IPS-15b (cell line): ENCODE results near the gene LCN1.

Experiments
- H3K27me3 ChIP-seq: one replicate; pipeline ENCODE4 v1.6.1; 2013; ENCODE audit warnings: low read length; ENCODE audit not compliant: control insufficient read depth, insufficient read depth
- H3K36me3 ChIP-seq: one replicate; pipeline ENCODE4 v1.6.1; 2013; ENCODE audit warnings: low read length; ENCODE audit not compliant: control insufficient read depth, insufficient read depth
- H3K4me1 ChIP-seq: one replicate; pipeline ENCODE4 v1.6.1; 2013; ENCODE audit warnings: mild to moderate bottlenecking, low read length; ENCODE audit not compliant: control insufficient read depth, insufficient read depth
- H3K4me3 ChIP-seq: one replicate; pipeline ENCODE4 v1.5.1; 2013; ENCODE audit warnings: low read depth, low read length
- H3K9ac ChIP-seq: one replicate; pipeline ENCODE4 v1.6.1; 2013; ENCODE audit warnings: low read depth, mild to moderate bottlenecking, low read length
- H3K9me3 ChIP-seq: one replicate; pipeline ENCODE4 v1.6.1; 2013; ENCODE audit warnings: mild to moderate bottlenecking, low read length; ENCODE audit not compliant: control insufficient read depth, insufficient read depth

The LCN1 gene

DNA sequence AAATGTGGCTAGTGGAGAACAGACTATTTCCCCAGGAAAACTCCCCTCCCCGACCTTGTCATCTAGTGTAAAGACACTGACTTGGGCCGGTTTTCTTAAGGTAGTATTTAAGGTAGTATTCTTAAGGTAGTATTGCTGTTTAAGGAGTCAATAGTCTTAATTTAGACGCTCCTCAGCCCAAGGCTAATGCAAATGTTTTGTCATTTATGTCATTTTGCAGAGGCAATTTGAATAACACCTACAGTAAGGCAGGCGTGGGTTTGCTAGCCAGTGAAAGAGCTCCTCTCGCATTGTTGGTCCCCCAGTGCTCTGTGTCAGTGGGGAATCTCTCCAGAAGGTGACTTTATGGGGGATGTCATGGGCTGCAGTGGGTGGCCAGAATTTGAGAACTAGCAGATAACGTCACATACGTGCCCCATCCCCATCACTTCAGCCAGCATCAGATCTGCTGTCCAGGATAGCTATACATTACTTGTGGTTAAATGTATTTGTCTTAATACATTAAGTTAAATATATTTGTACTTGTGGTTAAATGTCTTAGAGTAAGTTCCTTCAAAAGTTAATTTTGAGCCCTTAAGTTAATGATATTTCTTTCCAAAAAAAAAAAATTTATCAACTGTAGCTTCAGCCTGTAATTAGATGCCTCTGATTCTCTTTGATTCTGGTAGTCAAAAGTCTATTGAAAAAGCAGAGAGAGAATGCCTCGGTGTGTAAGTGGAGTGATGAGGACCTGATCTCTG, 39.1 kb upstream of the LCN1 start:
- H3K9me3 ChIP-seq: no peaks in the 10 kb centered on the region
- no peak overlapping the region for H3K4me3 ChIP-seq
- H3K27me3 ChIP-seq: no peaks in the 10 kb centered on the region
- no peaks in the 10 kb centered on the region for H3K4me1 ChIP-seq
- H3K36me3 ChIP-seq: peaks cover 35% of the 10 kb centered on the region
- no peak overlapping the region for H3K9ac ChIP-seq

DNA sequence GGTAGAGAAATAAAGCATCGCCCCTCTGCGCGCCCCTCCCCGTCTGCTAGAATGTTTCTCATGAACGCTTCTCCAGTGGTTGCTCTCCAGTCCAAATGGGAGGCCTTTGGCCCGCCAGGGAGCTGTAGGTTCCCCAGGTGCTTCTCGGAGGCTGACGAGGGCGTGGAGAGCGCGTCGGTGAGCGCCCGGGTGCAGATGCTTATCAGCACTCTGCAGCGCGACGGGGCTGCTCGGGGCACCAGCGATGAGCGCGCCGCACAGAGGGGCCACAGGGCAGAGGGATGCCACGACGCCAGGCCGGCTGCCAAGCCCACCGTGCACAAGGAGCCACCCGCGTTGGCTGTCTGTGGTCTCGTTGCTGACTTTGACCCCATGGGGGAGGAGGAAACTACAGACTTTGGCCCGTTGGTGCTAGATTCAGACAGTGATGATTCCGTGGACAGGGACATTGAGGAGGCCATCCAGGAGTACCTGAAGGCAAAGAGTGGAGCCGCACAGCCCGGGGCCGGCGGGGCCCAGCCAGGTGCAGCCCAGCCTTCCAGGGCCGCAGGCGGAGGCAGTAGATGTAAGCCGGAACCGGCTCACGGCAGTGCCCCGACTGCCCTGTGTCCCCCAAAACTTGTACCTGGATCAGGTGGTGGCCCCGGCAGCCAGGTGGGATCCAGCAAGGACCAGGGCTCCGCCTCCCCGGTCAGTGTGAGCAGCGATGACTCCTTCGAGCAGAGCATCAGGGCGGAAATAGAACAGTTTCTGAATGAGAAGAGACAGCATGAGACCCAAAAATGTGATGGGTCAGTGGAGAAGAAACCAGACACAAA, 36.6 kb upstream of the LCN1 start:
- Histone ChIP-seq H3K36me3 (peaks cover 49% of the 10 kb centered on the region), H3K4me1 (no peaks in the 10 kb centered on the region), H3K4me3 (no peak overlapping the region), H3K9ac (no peak overlapping the region), H3K27me3 (no peaks in the 10 kb centered on the region), H3K9me3 (no peaks in the 10 kb centered on the region)

DNA sequence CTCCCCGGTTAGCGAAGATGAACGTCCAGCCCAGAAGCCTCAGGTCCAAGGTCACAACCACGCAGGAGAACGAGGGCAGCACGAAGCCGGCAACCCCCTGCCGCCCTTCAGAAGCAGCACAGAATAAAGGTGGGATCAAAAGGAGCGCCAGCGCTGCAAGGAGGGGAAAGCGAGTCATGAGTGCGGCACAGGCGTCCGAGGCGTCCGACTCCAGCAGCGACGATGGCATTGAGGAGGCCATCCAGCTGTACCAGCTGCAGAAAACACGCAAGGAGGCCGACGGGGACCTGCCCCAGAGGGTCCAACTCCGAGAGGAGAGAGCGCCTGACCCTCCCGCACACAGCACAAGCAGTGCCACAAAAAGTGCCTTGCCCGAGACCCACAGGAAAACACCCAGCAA, 35.9 kb upstream of the LCN1 start:
- H3K9ac ChIP-seq: no peak overlapping the region

DNA sequence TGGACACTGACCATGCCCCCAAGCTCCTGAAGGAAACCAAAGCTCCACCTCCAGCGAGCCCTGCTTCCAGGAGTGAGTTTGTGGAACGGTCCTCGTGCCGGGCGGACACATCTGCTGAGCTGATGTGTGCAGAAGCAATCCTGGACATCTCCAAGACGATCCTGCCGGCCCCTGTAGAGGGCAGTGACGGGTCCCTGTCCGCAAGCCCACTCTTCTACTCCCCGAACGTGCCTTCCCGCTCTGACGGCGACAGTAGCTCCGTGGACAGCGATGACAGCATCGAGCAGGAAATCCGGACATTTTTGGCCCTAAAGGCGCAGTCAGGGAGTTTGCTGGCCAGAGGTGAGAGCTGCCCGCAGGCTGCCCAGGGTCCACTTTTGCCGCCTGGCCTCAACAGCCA, 35.4 kb upstream of the LCN1 start:
- Histone ChIP-seq H3K9me3 (no peaks in the 10 kb centered on the region), H3K9ac (no peak overlapping the region), H3K4me1 (no peaks in the 10 kb centered on the region), H3K36me3 (peaks cover 49% of the 10 kb centered on the region), H3K27me3 (no peaks in the 10 kb centered on the region), H3K4me3 (no peak overlapping the region)

More for the DNA sequence above, 35.9 kb upstream of the LCN1 start:
- no peaks in the 10 kb centered on the region for H3K27me3 ChIP-seq
- H3K4me3 ChIP-seq: no peak overlapping the region
- H3K4me1 ChIP-seq: no peaks in the 10 kb centered on the region
- H3K9me3 ChIP-seq: no peaks in the 10 kb centered on the region
- peaks cover 49% of the 10 kb centered on the region for H3K36me3 ChIP-seq

DNA sequence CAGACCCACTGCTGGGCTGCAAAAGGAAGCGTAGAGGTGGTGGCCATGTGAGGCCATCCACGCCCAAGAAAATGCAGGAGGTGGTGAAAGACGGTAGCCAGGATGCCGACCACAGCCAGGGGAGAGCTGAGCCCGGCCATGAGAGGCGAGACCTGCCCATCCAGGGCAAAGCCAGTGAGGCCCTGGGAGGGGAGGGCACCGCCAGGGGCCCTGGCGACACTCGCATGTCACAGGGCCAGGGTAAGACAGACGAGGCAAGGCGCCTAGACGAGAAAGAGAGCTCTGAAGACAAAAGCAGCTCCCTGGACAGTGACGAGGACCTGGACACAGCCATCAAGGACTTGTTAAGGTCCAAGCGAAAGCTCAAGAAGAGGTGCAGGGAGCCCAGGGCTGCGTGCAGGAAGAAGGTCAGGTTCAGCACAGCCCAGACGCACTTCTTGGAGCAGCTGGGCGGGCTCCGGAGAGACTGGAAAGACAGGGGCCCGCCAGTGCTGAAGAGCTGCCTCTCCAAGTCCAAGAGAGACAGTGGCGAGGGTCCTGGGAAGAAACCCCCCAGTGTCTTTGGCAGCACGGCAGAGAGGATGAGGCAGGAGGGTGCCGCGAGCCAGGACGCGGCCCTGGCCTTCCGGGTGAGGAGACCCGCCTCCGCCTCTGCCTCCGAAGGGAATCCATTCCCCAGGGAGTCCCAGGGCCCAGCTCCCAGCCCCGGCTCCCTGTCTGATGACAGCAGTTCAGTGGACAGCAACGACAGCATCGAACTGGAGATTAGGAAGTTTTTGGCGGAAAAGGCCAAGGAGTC, 34.8 kb upstream of the LCN1 start:
- Histone ChIP-seq H3K9ac (no peak overlapping the region), H3K9me3 (no peaks in the 10 kb centered on the region), H3K27me3 (no peaks in the 10 kb centered on the region), H3K4me1 (no peaks in the 10 kb centered on the region), H3K4me3 (no peak overlapping the region), H3K36me3 (peaks cover 49% of the 10 kb centered on the region)

- Histone ChIP-seq H3K36me3 (peaks cover 49% of the 10 kb centered on the region), H3K4me3 (no peak overlapping the region), H3K4me1 (no peaks in the 10 kb centered on the region), H3K27me3 (no peaks in the 10 kb centered on the region), H3K9ac (no peak overlapping the region), H3K9me3 (no peaks in the 10 kb centered on the region)
Observed at GRCh38 chr9:135487281-135488012, 33.8 kb upstream of the LCN1 start.

GRCh38 chr9:135488013-135488330, 33.3 kb upstream of the LCN1 start:
- Histone ChIP-seq H3K36me3 (peaks cover 49% of the 10 kb centered on the region), H3K9me3 (no peaks in the 10 kb centered on the region), H3K27me3 (no peaks in the 10 kb centered on the region), H3K4me3 (no peak overlapping the region), H3K4me1 (no peaks in the 10 kb centered on the region), H3K9ac (no peak overlapping the region)

DNA sequence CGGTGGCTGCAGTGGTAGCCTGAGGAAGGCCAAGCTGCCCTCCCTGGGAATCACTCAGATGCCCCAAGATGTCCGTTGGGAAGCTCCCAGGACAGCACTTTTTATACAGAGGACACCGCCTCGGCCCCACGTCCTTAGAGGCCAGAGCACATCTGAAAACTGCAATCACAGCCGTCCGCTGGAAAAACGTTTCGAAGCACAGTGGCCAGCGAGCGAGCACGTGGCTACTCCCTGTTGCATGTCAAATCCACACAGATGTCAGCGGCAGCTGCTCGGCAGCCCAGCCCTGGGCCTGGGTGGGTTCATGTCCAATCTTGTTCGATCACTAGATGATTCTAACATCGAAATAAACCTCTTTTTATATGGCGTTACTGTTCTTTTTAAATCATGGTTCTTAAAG, 32.7 kb upstream of the LCN1 start:
- Histone ChIP-seq H3K4me1 (no peaks in the 10 kb centered on the region), H3K27me3 (no peaks in the 10 kb centered on the region), H3K9me3 (no peaks in the 10 kb centered on the region), H3K9ac (no peak overlapping the region), H3K4me3 (no peak overlapping the region), H3K36me3 (peaks cover 47% of the 10 kb centered on the region)

DNA sequence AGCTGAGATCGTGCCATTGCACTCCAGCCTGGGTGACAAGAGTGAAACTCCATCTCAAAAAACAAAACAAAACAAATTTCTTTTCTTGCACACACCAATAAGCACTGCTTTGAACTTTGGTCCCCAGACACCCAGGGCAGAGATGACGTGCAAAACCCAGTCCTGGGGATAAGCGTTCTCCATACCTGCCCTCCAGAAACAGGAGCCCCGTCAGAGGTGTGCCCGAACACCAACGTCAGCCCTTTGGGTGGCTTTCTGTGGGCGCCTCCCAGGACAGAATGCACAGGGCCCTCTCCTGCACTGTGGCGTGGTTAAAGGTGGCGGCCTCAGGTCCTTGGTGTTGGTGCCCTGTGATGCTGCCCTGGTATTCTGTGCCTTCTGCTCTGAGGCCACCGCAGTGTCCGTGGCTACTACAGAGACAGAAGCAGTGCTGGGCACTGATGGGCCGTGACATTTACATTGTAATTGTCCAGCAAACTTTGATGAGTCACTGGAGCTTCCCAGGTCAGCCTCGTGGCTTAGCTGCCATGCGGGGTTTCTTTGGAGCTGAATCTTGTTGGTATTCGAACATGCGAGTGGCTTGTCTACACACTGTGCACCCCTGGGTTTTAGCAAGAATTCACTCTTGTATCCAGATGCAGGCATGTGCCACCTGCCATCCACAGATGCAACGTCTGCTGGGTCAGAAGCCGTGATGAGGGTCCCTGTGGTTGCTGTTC, 31.9 kb upstream of the LCN1 start:
- Histone ChIP-seq H3K4me1 (no peaks in the 10 kb centered on the region), H3K27me3 (no peaks in the 10 kb centered on the region), H3K9me3 (no peaks in the 10 kb centered on the region), H3K4me3 (no peak overlapping the region), H3K9ac (no peak overlapping the region), H3K36me3 (peaks cover 39% of the 10 kb centered on the region)

- no peak overlapping the region for H3K9ac ChIP-seq
- H3K36me3 ChIP-seq: peaks cover 32% of the 10 kb centered on the region
- no peaks in the 10 kb centered on the region for H3K4me1 ChIP-seq
- H3K27me3 ChIP-seq: no peaks in the 10 kb centered on the region
- no peak overlapping the region for H3K4me3 ChIP-seq
- no peaks in the 10 kb centered on the region for H3K9me3 ChIP-seq
Observed at GRCh38 chr9:135490166-135490870, 30.9 kb upstream of the LCN1 start.
